Right kidney (tissue), 1 donor: Measurements from ENCODE around the gene SELENOS.
"Not testable (repeated sequence)": the region's sequence is repeated elsewhere in the genome, so short reads cannot be mapped to it uniquely, and the experiment has no call there.

Experiments used
- DNase-seq: peaks from one replicate; pipeline ENCODE4 v3.0.0-alpha.2; 2016

SELENOS gene

DNA sequence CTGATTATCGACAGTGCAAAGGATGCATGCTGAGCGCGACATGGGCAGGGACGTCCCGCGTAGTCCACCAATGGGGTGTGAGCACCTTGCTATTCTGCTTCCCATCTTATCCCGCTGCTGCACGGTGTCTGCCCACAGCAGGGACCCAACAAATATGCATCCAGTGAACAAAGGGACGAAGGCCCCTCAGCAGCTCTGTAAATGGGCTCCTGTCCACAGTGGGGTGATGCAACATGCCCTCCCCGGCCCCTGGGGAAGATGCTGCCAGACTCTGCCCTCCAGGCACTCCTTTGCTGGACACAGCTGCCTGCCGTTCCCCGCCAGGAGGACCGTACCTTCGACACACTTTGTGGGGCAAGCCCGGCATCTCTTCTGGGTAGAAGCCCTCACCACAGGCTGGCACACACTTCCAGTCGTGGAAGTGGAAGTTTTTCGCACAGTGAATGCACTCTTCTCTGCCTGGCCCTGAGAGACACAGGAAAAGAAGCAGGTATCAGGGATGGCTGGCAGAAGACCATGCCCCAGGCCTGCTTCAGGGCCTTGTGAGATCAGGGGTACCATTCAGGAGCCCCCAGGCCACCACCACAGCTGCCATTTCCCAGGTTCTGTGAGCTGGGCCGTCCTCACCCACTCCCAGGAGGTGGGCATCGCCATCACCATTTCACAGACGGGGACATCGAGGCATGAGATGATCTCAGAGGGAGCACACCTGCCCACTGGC, 35.9 kb upstream of the SELENOS start:
- DNase-seq = no peak

GRCh38 chr15:101310508-101310907, 33.2 kb upstream of the SELENOS start:
- no peak for DNase-seq

- no peak for DNase-seq
Observed at GRCh38 chr15:101310161-101310480, 32.8 kb upstream of the SELENOS start.

DNA sequence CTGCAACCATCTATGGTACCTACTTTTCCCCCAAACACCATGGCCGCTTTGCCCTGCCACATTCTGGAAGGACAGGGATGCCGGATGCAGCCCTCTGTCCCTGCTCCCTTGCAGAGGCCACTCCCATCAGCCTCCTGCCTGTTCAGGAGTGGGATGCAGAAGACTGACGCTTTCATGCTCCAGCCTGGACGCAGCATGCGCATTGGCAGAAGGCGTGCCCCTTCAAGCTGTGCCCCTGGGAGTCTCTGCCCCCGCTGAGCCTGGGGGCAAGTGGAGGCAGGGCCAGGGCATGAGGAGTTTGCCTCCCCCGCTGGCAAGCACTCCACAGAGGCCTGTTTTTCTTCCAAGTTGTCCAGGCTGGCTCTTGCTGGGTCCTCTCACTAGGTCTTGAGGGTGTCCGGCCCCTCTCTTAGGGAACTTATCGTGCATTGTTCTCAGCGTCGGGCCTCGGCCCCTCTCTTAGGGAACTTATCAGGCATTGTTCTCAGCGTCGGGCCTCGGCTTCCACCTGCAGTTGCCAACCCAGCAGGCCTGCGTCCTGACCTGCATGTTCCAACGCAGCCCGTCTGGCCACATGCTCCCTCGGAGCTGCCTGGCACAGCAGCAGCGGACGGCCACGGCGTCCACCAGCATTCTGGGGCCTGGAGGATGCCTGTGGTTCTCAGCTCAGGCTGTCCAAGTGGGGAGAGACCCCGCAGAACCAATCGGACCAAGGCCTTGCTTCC, 32.3 kb upstream of the SELENOS start:
- DNase-seq = no peak

GRCh38 chr15:101308604-101309435, 31.5 kb upstream of the SELENOS start:
- no peak for DNase-seq

DNA sequence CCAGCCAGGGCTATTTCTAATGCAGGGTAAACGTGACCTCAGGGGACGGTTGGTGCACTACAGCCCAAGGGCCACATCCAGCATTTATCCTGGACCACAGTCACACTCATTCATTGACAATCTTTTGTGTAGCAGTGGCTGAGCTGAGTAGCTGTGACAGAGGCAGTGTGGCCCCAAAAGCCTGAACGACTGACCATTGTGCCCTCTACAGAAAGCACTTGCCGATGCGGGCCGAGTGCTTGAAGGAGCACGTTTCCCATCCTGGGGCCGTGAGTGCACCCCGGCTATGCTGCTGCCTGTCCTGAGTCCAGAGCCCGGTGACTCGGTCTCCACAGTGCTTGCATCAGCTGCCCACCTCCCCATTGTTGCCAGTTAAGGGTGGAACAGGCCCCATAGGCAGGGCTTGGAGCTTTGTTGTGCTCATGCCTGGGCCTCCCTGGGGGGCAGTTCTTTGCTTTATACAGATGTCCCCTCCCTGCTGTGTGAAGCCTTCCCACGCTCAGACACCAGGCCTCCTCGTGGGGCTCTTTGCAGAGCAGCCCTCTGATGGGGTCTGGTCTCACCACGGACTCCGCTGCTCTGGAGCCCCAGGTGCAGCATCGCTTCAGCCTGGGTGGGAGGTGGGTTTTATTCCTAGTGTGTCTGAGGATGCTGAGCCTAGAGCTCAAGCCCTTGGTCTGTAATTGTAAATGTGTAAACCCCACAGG, 30.8 kb upstream of the SELENOS start:
- no peak for DNase-seq

- DNase-seq = no peak
Observed at GRCh38 chr15:101307048-101307896, 30.0 kb upstream of the SELENOS start.

- no peak for DNase-seq
Observed at GRCh38 chr15:101306341-101307047, 29.2 kb upstream of the SELENOS start.

- no peak for DNase-seq
Observed at GRCh38 chr15:101305820-101306255, 28.6 kb upstream of the SELENOS start.

DNA sequence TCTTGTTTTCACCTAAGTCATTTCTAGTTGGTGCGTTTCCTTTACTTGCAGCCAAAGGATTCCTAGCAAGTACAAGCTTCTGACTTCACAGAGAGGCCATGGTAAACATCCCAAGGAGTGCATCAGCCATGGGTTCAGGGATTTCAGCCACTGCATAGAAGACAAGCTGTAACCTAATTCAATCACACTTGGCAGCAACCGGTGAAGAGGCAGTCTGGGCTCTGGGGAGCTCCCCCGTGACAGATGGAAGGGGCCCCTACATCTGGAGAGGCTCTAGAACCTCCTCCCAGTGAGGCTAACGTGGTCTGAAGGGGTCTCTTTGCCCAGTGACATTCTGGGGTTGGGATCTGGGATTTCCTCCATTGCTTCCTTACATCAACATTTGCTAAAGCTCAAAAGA, 26.1 kb upstream of the SELENOS start:
- no peak for DNase-seq

GRCh38 chr15:101296418-101297405, 19.4 kb upstream of the SELENOS start:
- no peak for DNase-seq

DNA sequence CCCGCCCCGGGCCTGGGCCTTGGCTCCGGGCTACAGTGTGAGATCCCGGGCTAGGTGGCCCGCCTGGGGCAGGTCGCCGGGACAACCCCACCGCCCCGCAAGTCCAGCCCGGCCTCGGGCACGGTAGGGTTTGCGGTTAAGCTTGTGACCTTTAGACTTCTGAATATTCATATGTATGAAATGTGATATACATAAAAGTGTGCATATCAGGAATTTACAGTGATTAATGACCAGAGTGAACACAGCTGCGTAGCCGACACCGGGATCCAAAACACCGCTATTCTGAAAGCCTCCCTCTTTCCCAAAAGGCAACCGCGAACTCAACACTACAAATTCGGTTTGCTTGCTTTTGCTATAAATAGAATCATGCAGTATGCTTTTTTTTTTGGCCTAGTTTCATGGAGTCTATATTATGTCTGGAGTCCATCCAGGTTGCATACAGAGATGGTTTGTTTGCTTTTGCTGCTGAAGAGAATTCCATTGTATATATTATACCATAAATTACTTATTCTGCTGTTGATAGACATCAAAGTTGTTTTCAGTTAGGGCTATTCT, 18.4 kb upstream of the SELENOS start:
- DNase-seq = no peak

DNA sequence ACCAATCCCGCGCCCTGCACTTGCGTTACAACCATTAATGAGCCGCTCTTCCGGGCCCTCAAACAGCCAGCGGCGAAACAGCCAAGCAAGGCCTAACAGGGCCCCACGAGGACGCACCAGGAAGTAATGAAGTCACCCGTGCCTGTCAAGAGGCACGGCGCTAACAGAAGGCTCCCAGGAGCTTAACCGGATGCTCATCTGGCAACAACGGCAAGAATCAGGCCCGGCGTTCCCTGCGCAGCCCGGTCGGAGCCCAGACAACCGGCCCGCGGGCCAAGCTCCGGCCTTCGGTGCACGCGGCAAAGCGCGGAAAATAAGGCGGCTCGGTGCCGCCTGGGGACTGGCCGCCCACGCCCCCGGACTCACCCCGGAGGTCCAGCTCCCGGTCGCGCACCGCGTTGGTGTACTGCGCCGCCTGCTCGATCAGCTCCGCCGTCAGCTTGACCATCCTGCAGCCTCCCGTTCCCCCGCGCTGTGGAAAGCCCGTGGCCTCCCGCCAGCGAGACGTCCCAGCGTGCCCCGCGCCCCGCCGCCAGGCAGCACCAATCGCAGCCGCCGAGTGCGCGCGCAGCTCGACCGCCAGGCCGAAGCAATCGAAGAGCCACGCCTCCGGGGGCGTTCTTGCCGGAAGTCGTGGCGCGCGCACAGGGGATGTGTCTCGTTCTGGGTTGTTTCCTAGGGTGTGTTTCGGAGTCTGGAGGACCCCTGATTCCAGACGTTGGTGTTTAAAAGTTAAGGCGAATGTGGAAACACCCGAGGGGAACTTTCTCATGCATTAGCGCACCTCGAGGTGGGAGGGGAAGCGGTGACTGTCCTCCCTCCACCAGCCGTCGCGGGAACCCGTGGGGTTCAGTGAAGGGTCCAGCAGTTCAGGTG, 17.7 kb upstream of the SELENOS start, which contains the start of gene SNRPA1:
Gene SNRPA1, minus strand, starts transcription at position 518 of the 876 bp plus-strand sequence. Its CDS starts 70 bp downstream, at position 448.
- peak; percentile 97 for DNase-seq

DNA sequence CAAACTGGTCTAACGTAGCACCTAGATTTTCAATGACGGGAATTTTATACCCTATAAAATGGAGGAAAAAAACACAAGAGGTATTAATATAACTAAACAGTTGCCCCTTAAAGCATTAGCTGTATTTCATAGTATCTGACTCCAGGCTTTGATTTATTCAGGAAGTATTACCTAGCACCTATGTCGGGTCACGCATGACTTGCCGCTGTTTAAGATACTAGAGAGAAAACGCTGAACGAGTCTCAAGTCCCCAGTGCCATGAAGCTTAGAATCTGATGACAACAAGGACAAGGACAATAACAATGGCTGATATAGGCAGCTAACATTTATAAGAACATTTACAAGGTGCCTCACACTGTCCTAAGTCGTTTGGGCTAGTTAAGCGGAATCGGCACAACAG, 15.8 kb upstream of the SELENOS start:
- DNase-seq = no peak

GRCh38 chr15:101288905-101289513, 11.7 kb upstream of the SELENOS start:
- no peak for DNase-seq

DNA sequence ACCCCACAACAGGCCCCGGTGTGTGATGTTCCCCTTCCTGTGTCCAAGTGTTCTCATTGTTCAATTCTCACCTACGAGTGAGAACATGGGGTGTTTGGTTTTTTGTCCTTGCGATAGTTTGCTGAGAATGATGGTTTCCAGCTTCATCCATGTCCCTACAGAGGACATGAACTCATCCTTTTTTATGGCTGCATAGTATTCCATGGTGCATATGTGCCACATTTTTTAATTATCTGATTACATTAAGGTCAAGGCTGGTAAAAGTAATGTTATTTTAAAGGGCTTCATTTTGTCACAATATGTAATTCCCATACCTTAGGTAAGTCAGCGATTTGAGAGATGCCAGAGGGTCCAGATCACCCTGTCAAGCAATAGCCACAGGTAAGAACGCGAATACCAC, 10.1 kb upstream of the SELENOS start:
- not testable (repeated sequence) for DNase-seq

GRCh38 chr15:101286471-101287114, 9.3 kb upstream of the SELENOS start:
- no peak for DNase-seq
